AG09309 (cell line): ENCODE measurements around the gene KCNJ12.
"Not testable (repeated sequence)": the region's sequence is repeated elsewhere in the genome, so short reads cannot be mapped to it uniquely, and the experiment has no call there.

Experiments
- DNase-seq: peaks from one replicate; pipeline ENCODE4 v3.0.0-alpha.2; 2010; ENCODE audit warnings: low read depth
- H3K4me3 ChIP-seq: 2 replicates; pipeline ENCODE4 v1.5.1; 2011; ENCODE audit warnings: mild to moderate bottlenecking, low read depth, low read length, moderate library complexity; ENCODE audit not compliant: control insufficient read depth
- CTCF ChIP-seq: IDR thresholded peaks from 2 replicates; pipeline ENCODE4 v1.5.1; 2011; ENCODE audit warnings: mild to moderate bottlenecking, low read depth, low read length, inconsistent platforms; ENCODE audit not compliant: insufficient read depth, control insufficient read depth; ENCODE audit errors: missing control alignments

KCNJ12 gene

GRCh38 chr17:21429921-21430628 lies 53.9 kb downstream of the KCNJ12 start:
- DNase-seq, H3K4me3 ChIP-seq: not testable (repeated sequence)

GRCh38 chr17:21433971-21434370 lies 57.8 kb downstream of the KCNJ12 start:
- not testable (repeated sequence) for H3K4me3 ChIP-seq, DNase-seq

GRCh38 chr17:21434976-21435375 lies 58.8 kb downstream of the KCNJ12 start:
- not testable (repeated sequence) for H3K4me3 ChIP-seq

GRCh38 chr17:21436481-21436880 lies 60.3 kb downstream of the KCNJ12 start:
- DNase-seq, H3K4me3 ChIP-seq: not testable (repeated sequence)

More at GRCh38 chr17:21434976-21435375, 58.8 kb downstream of the KCNJ12 start:
- not testable (repeated sequence) for DNase-seq

GRCh38 chr17:21436883-21437836 lies 61.0 kb downstream of the KCNJ12 start:
- H3K4me3 ChIP-seq, DNase-seq: not testable (repeated sequence)

- H3K4me3 ChIP-seq, DNase-seq: not testable (repeated sequence)
These were observed 62.3 kb downstream of the KCNJ12 start for GRCh38 chr17:21438316-21439014.

GRCh38 chr17:21439015-21439336 lies 62.8 kb downstream of the KCNJ12 start:
- not testable (repeated sequence) for DNase-seq, H3K4me3 ChIP-seq

GRCh38 chr17:21445091-21445650 lies 69.0 kb downstream of the KCNJ12 start:
- TF ChIP-seq CTCF = no peak
- no peak for DNase-seq
- no peak overlapping the region for H3K4me3 ChIP-seq

- H3K4me3 ChIP-seq, DNase-seq: not testable (repeated sequence)
These were observed 71.4 kb downstream of the KCNJ12 start for GRCh38 chr17:21447552-21447951.

GRCh38 chr17:21449891-21450290 lies 73.7 kb downstream of the KCNJ12 start:
- DNase-seq, H3K4me3 ChIP-seq: not testable (repeated sequence)
- peak; percentile 41 for TF ChIP-seq CTCF

GRCh38 chr17:21451975-21452374 lies 75.8 kb downstream of the KCNJ12 start:
- DNase-seq = no peak
- no peak for TF ChIP-seq CTCF
- no peak overlapping the region for H3K4me3 ChIP-seq
